Left ventricle myocardium superior (tissue), 1 donor: Measurements from ENCODE around the gene ATP6V1G3. TPM values are rescaled to one million over a fixed set of nuclear protein-coding genes. Genes with fewer than 3 reads are reported as not detected.
"Not testable (repeated sequence)": the region's sequence is repeated elsewhere in the genome, so short reads cannot be mapped to it uniquely, and the experiment has no call there.

Source experiments
- ATAC-seq: fragments of 200-7000 bp; cut with Tn5 transposase; one replicate; pipeline ENCODE4 v1.9.1; 2020; ENCODE audit warnings: mild to moderate bottlenecking, moderate library complexity
- DNase-seq: peaks from one replicate; pipeline ENCODE4 v3.0.0-alpha.2; 2020
- intact Hi-C: fragments of 100-400 bp; cut with micrococcal nuclease; formaldehyde crosslinking; loops from one replicate; pipeline ENCODE4 v1.11.0; 2022
- total RNA-seq: library from RNA; stranded (reverse); fragmentation: NEBNext Ultra II Directional; extraction: Animal tissue kit (Norgen Biotek cat#: 25700); gene quantifications from one replicate; pipeline ENCODE4 v1.2.1, GENCODE V29; 2021
- donor health status: DM: no; HTN: yes; CAD: no; lungs with severe emphysema.

The ATP6V1G3 gene
- total RNA-seq, 1 donor from 2014 or later, result not detected

GRCh38 chr1:198500096-198500495 is 40.4 kb downstream of the ATP6V1G3 start:
- DNase-seq (no peak), ATAC-seq (no peak)
- intact Hi-C loops, result no loop called here

- intact Hi-C loops, result no loop called here
- ATAC-seq (no peak), DNase-seq (no peak)
Observed at GRCh38 chr1:198499588-198499987, 40.9 kb downstream of the ATP6V1G3 start.

GRCh38 chr1:198498881-198499280 is 41.6 kb downstream of the ATP6V1G3 start:
- ATAC-seq (no peak), DNase-seq (no peak)
- intact Hi-C loops, result no loop called here

GRCh38 chr1:198498103-198498385 is 42.4 kb downstream of the ATP6V1G3 start:
- DNase-seq (no peak), ATAC-seq (no peak)
- intact Hi-C loops, result no loop called here

- DNase-seq, result no peak
- intact Hi-C loops, result no loop called here
- peak; percentile 31 for ATAC-seq
Observed at GRCh38 chr1:198497326-198498102, 43.0 kb downstream of the ATP6V1G3 start.

- intact Hi-C loops, result no loop called here
Observed at GRCh38 chr1:198496216-198497143, 44.0 kb downstream of the ATP6V1G3 start.

GRCh38 chr1:198495631-198496030 is 44.8 kb downstream of the ATP6V1G3 start:
- intact Hi-C loops, result no loop called here
- ATAC-seq (no peak), DNase-seq (no peak)

More at GRCh38 chr1:198496216-198497143, 44.0 kb downstream of the ATP6V1G3 start:
- ATAC-seq, result no peak
- no peak for DNase-seq

GRCh38 chr1:198494658-198495103 is 45.8 kb downstream of the ATP6V1G3 start:
- no peak for DNase-seq
- intact Hi-C loops, result no loop called here
- no peak for ATAC-seq

GRCh38 chr1:198494139-198494538 is 46.3 kb downstream of the ATP6V1G3 start:
- intact Hi-C loops, result no loop called here
- no peak for DNase-seq
- ATAC-seq, result no peak

- intact Hi-C loops, result no loop called here
- DNase-seq, result no peak
- ATAC-seq, result no peak
Observed at GRCh38 chr1:198493329-198493728, 47.2 kb downstream of the ATP6V1G3 start.

- ATAC-seq (no peak), DNase-seq (no peak)
- intact Hi-C loops, result no loop called here
Observed at GRCh38 chr1:198492872-198493271, 47.6 kb downstream of the ATP6V1G3 start.

- intact Hi-C loops, result no loop called here
- ATAC-seq (no peak), DNase-seq (no peak)
Observed at GRCh38 chr1:198491596-198491995, 48.9 kb downstream of the ATP6V1G3 start.

- ATAC-seq (no peak), DNase-seq (no peak)
- intact Hi-C loops, result no loop called here
Observed at GRCh38 chr1:198491028-198491427, 49.5 kb downstream of the ATP6V1G3 start.

- DNase-seq (no peak), ATAC-seq (no peak)
- intact Hi-C loops, result no loop called here
Observed at GRCh38 chr1:198490224-198490623, 50.3 kb downstream of the ATP6V1G3 start.

GRCh38 chr1:198486903-198487302 is 53.6 kb downstream of the ATP6V1G3 start:
- ATAC-seq, result no peak
- intact Hi-C loops, result no loop called here
- DNase-seq, result no peak

GRCh38 chr1:198483645-198484044 is 56.8 kb downstream of the ATP6V1G3 start:
- intact Hi-C loops, result no loop called here
- no peak for DNase-seq
- no peak for ATAC-seq

- intact Hi-C loops, result no loop called here
- ATAC-seq, result no peak
- DNase-seq, result no peak
Observed at GRCh38 chr1:198483006-198483405, 57.5 kb downstream of the ATP6V1G3 start.

GRCh38 chr1:198481661-198482060 is 58.8 kb downstream of the ATP6V1G3 start:
- intact Hi-C loops, result no loop called here
- ATAC-seq (no peak), DNase-seq (no peak)

- DNase-seq (no peak), ATAC-seq (no peak)
- intact Hi-C loops, result no loop called here
Observed at GRCh38 chr1:198480876-198481275, 59.6 kb downstream of the ATP6V1G3 start.

- DNase-seq, ATAC-seq, intact Hi-C loops: not testable (repeated sequence)
Observed at GRCh38 chr1:198477354-198477753, 63.1 kb downstream of the ATP6V1G3 start.
